Medulla oblongata (tissue), 1 donor: Measurements from ENCODE around the gene SLIT1.

Experiments used
- DNase-seq: peaks from one replicate; pipeline ENCODE4 v3.0.0-alpha.2; 2015; ENCODE audit errors: extremely low spot score

Gene SLIT1

GRCh38 chr10:97065128-97065527, 120.6 kb downstream of the SLIT1 start:
- DNase-seq, result no peak

- DNase-seq, result no peak
Observed at GRCh38 chr10:97063983-97064837, 121.5 kb downstream of the SLIT1 start.

- DNase-seq, result no peak
Observed at GRCh38 chr10:97063271-97063982, 122.3 kb downstream of the SLIT1 start.

GRCh38 chr10:97062456-97062855, 123.3 kb downstream of the SLIT1 start:
- DNase-seq, result no peak

- no peak for DNase-seq
Observed at GRCh38 chr10:97062046-97062445, 123.7 kb downstream of the SLIT1 start.

GRCh38 chr10:97061423-97061822, 124.3 kb downstream of the SLIT1 start:
- no peak for DNase-seq

GRCh38 chr10:97060441-97061084, 125.2 kb downstream of the SLIT1 start:
- DNase-seq, result no peak

- DNase-seq, result no peak
Observed at GRCh38 chr10:97059872-97060205, 125.9 kb downstream of the SLIT1 start.

GRCh38 chr10:97059006-97059871, 126.5 kb downstream of the SLIT1 start:
- DNase-seq, result peak; percentile 36

GRCh38 chr10:97058521-97058920, 127.2 kb downstream of the SLIT1 start:
- DNase-seq, result peak; percentile 26

- DNase-seq, result no peak
Observed at GRCh38 chr10:97057491-97058235, 128.1 kb downstream of the SLIT1 start.

- DNase-seq, result no peak
Observed at GRCh38 chr10:97056003-97056630, 129.6 kb downstream of the SLIT1 start.

GRCh38 chr10:97053276-97053675, 132.5 kb downstream of the SLIT1 start:
- DNase-seq, result no peak

GRCh38 chr10:97050956-97051496, 134.7 kb downstream of the SLIT1 start:
- DNase-seq, result no peak

- no peak for DNase-seq
Observed at GRCh38 chr10:97050205-97050745, 135.5 kb downstream of the SLIT1 start.

GRCh38 chr10:97049670-97050069, 136.1 kb downstream of the SLIT1 start:
- DNase-seq, result no peak

- no peak for DNase-seq
Observed at GRCh38 chr10:97048649-97049427, 136.9 kb downstream of the SLIT1 start.

GRCh38 chr10:97047788-97048187, 138.0 kb downstream of the SLIT1 start:
- DNase-seq, result no peak

GRCh38 chr10:97047083-97047736, 138.5 kb downstream of the SLIT1 start:
- no peak for DNase-seq
